NCI-H748 (cell line): ENCODE measurements around the gene CCNG2.
A peak's percentile ranks its signal among the peaks of the same experiment; 100 is the strongest.

ENCODE experiments used
- DNase-seq: peaks from one replicate; lab custom pipeline; 2025; ENCODE audit not compliant: unreplicated experiment; lab: John Stamatoyannopoulos, UW

The CCNG2 gene

DNA sequence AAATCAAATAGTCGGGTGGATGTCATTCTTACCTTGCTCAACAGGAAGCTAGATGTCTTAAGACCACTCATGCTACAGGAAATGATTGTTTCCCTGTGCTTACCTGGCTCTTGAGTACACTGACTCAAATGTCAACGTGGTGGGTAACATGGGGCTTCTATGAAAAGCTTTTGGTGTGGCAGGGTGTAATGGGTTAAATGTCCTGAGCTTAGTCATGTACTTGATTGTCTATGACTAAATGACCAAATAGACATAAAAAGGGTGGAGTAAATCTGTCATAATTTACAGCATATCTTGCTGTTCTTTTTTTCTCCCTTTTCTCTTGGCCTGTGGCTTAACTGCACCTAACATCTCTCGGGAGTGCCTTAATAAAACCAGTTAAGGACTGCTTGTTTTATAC is 44.9 kb downstream of the CCNG2 start:
- DNase-seq, result no peak

DNA sequence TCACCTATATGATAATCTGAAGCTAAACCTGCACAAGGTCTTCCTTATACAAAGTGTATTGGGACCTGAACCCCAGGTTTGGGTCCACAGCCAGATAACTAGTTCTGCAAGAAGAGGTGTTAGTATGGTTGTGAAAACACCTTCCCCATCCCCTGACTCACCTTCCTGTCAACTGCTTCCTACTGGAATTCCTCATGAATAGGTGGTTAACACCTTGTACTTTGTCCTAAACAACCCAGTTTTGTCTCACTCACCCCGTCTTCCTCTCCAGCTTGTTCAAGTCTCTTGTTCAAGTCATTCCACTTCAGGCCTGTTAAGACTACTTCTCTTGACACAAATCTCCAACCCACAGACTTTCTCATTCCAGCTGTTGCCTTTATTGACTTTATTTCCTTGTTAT is 45.5 kb downstream of the CCNG2 start:
- DNase-seq, result no peak

DNA sequence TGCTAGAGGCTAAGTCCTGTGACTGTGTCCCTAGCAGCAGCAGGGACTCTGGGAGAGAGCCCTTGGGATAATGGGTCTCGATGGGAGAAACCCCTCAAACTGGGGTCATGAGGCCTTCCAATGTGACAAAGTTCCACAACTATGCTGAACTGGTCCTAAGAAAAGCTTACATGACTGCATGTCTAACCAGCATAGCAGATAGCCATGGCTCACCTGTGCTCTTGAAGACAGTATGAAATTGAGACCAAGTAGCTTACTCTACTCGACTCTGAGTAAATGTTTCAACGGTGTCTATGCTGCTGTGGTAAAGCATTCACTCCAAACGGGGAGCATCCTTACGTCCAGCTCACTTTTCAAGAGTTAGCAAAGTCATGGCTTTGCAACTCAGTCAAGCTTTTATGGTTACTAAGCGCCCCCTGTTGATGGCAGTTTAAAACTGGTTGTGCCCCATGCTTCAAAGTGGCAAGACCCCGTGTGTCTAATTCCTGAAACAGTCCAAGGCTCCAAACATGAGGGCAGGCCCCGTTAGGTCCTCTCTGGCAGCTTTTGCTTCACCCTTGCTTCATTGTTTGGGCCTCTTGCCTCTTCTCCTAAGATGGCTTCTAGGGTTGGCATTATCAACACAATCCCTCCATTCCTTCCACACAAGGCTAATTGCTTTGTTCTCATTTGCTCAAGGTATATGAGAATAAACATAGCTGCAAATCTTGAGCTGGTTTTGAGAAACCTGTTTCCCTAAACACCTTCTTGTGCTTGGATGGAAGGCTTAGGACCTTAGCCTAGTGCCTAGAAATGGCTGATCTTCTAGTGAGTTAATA is 46.6 kb downstream of the CCNG2 start:
- DNase-seq, result peak; percentile 65

DNA sequence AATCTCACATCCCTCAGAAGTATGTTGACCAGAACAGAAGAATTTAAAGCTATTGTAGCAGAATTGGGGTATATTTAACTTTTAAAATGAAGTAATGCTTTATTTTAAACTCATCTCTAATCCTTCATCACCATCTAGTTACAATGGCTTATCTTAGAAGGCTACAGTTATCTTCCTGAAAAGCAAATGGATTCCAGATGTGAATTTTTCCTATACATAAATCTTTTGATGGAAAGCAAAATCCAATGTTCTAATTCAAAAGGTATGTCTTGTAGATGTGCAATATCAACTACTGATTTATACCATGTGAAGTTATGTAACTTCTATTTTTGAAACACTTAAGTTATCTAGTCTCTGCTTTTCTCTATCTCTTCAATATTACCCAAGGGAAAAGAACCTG is 47.6 kb downstream of the CCNG2 start:
- DNase-seq, result no peak

DNA sequence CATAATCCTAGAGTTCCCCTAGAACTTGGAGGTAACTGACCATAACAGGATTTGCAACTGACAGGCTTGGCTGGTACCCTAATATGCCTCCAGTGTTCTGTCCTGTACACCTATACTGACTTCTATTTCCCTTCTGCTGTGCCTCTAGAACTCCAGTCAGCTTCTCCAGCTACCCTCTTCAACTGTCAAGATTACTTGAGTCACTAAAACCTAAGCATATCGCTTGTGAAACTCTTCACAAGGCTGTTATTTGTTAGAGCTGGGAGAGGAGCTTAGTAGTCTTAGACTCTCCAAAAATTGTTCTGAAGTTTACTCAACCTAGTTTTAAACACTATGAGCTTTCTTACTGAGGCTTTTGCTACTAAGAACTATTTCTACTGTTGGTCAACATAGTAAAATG is 52.0 kb downstream of the CCNG2 start:
- no peak for DNase-seq

DNA sequence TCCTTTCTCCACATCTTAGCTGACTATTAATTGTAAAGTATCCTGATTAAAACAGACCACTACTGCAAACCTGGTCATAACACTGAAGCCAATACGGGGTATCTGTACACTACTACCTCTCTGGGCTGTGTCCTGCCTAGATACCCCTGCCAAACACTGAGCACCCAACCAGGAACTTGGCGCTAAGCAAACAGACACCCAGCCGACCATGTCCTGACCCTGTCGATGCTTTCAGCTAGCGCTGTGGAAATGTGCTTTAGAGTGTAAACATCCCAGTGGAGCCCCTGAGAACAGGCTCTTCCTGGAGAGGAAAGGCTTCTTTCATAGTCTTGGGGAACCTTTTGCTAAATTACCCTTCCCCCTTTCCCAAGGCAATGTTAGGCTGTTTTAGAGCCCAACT is 52.9 kb downstream of the CCNG2 start:
- DNase-seq, result no peak

DNA sequence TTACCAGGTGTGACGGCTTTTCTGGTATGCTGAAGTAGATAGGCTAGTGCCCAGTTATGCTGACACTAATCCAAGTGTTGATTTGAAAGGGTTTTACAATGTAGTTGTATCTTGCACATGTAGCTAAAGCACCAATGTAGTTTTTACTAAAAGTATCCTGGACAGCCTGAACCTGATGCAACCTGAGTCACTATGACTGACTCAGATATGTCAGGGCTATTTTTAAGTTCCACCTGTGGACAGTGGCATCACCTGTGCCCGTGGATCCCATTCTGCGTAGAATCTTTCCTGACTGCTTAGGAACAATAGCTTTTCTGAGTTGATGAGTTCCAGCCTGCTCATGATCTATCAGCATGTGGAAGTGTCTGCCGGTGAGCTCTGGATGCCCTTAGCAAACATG is 58.1 kb downstream of the CCNG2 start:
- DNase-seq, result no peak

DNA sequence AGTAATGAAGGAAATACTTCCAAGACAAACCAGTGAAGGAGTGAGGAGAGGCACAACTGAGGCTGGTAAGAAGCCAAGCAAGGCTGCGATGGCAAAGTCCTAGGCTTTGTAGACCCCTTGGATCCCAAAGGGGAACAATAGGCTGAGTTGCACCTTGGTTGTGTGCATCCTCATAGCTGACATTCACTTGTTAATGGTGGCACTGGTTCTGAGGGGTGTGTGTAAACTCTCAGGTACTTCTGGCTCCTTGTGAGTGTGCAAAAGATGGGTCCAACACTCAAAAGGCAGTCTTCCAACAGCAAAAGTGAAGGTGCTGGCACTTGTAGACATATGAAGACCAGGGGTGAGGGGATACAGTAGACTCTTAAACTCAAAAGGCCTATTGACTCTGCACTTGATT is 60.5 kb downstream of the CCNG2 start:
- DNase-seq, result no peak

DNA sequence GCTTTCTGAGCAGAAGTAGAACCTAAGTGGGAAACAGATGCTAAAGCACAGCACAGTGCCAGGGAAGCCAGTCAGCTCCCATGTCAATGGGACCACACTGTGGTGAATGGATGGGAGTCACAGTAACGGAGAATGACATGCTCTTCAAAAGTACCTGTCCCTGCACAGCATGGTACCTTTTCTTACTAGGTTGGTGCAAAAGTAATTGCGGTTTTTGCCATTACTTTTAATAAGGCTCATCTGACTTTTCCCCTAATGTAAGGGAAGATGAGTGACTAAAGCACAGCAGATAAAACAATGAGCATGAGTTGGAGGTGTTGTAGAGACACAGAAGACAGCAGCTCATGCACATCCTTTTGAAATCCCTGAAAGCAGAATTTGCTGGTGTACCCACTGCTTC is 62.3 kb downstream of the CCNG2 start:
- no peak for DNase-seq
